H9 (cell line): ENCODE measurements around the gene AIG1. TPM values are rescaled to one million over a fixed set of nuclear protein-coding genes. Genes with fewer than 3 reads are reported as not detected.

Source experiments
- DNase-seq: peaks from one replicate; pipeline ENCODE4 v3.0.0-alpha.2; 2017
- H2AFZ ChIP-seq: one replicate; pipeline ENCODE4 v1.6.1; 2013; ENCODE audit warnings: mild to moderate bottlenecking, low read length, control low read depth, moderate library complexity
- H2AK5ac ChIP-seq: 2 replicates; pipeline ENCODE4 v1.6.1; 2013; ENCODE audit warnings: low read length, control low read depth, mixed read lengths; ENCODE audit not compliant: insufficient read length
- H2BK120ac ChIP-seq: one replicate; pipeline ENCODE4 v1.6.1; 2013; ENCODE audit warnings: low read depth, mild to moderate bottlenecking, low read length, control low read depth, inconsistent platforms; ENCODE audit not compliant: poor library complexity, severe bottlenecking
- H2BK12ac ChIP-seq: 2 replicates; pipeline ENCODE4 v1.6.1; 2013; ENCODE audit warnings: low read length, control low read depth, mixed read lengths, low read depth; ENCODE audit not compliant: insufficient read length
- H2BK15ac ChIP-seq: 2 replicates; pipeline ENCODE4 v1.6.1; 2013; ENCODE audit warnings: low read depth, low read length, control low read depth
- H2BK20ac ChIP-seq: one replicate; pipeline ENCODE4 v1.6.1; 2013; ENCODE audit warnings: low read depth, mild to moderate bottlenecking, low read length, control low read depth, inconsistent platforms; ENCODE audit not compliant: poor library complexity, severe bottlenecking
- H2BK5ac ChIP-seq: 2 replicates; pipeline ENCODE4 v1.6.1; 2013; ENCODE audit warnings: low read length, control low read depth, mixed read lengths; ENCODE audit not compliant: insufficient read length
- H3K14ac ChIP-seq: 2 replicates; pipeline ENCODE4 v1.6.1; 2013; ENCODE audit warnings: low read length, control low read depth; ENCODE audit not compliant: insufficient read depth
- H3K18ac ChIP-seq: 2 replicates; pipeline ENCODE4 v1.6.1; 2013; ENCODE audit warnings: low read depth, mild to moderate bottlenecking, mixed read lengths, low read length, control low read depth; ENCODE audit not compliant: insufficient read length
- H3K23ac ChIP-seq: 2 replicates; pipeline ENCODE4 v1.6.1; 2013; ENCODE audit warnings: low read length, control low read depth, mixed read lengths, low read depth; ENCODE audit not compliant: insufficient read length
- H3K23me2 ChIP-seq: 2 replicates; pipeline ENCODE4 v1.6.1; 2013; ENCODE audit warnings: low read depth, mild to moderate bottlenecking, mixed read lengths, low read length, control low read depth; ENCODE audit not compliant: insufficient read length, poor library complexity, severe bottlenecking
- H3K27ac ChIP-seq: 2 replicates; pipeline ENCODE4 v1.5.1; 2013; ENCODE audit warnings: low read length, control low read depth, mixed read lengths, low read depth; ENCODE audit not compliant: insufficient read length
- H3K27me3 ChIP-seq: 2 replicates; pipeline ENCODE4 v1.6.1; 2013; ENCODE audit warnings: low read length, control low read depth, inconsistent platforms; ENCODE audit not compliant: insufficient read depth
- H3K4ac ChIP-seq: 2 replicates; pipeline ENCODE4 v1.6.1; 2013; ENCODE audit warnings: low read depth, mild to moderate bottlenecking, control low read depth, inconsistent platforms, low read length, moderate library complexity
- H3K4me1 ChIP-seq: 2 replicates; pipeline ENCODE4 v1.6.1; 2013; ENCODE audit warnings: low read length, control low read depth, inconsistent platforms; ENCODE audit not compliant: insufficient read depth
- H3K4me2 ChIP-seq: 2 replicates; pipeline ENCODE4 v1.6.1; 2013; ENCODE audit warnings: low read length, control low read depth, mixed read lengths; ENCODE audit not compliant: insufficient read length, insufficient read depth
- H3K56ac ChIP-seq: 2 replicates; pipeline ENCODE4 v1.6.1; 2013; ENCODE audit warnings: low read depth, mild to moderate bottlenecking, mixed read lengths, low read length, control low read depth; ENCODE audit not compliant: insufficient read length
- H3K79me1 ChIP-seq: 2 replicates; pipeline ENCODE4 v1.6.1; 2013; ENCODE audit warnings: low read depth, mild to moderate bottlenecking, moderate library complexity, low read length, control low read depth, inconsistent platforms; ENCODE audit not compliant: insufficient read depth, poor library complexity, severe bottlenecking
- H3K79me2 ChIP-seq: 2 replicates; pipeline ENCODE4 v1.6.1; 2013; ENCODE audit warnings: low read length, control low read depth, inconsistent platforms; ENCODE audit not compliant: insufficient read depth
- H3K9ac ChIP-seq: 2 replicates; pipeline ENCODE4 v1.6.1; 2013; ENCODE audit warnings: low read length, control low read depth, mixed read lengths; ENCODE audit not compliant: insufficient read length; ENCODE audit errors: extremely low read depth
- H3K9me3 ChIP-seq: one replicate; pipeline ENCODE4 v1.6.1; 2013; ENCODE audit warnings: low read depth, low read length, inconsistent platforms; ENCODE audit not compliant: control insufficient read depth
- H3T11ph ChIP-seq: one replicate; pipeline ENCODE4 v1.6.1; 2013; ENCODE audit warnings: mild to moderate bottlenecking, low read length, control low read depth, inconsistent platforms
- H4K20me1 ChIP-seq: one replicate; pipeline ENCODE4 v1.6.1; 2013; ENCODE audit not compliant: control insufficient read depth, insufficient read length, insufficient read depth
- H4K5ac ChIP-seq: 2 replicates; pipeline ENCODE4 v1.6.1; 2013; ENCODE audit warnings: low read depth, mild to moderate bottlenecking, mixed read lengths, low read length, control low read depth; ENCODE audit not compliant: insufficient read length
- H4K8ac ChIP-seq: replicated peaks from 2 replicates; pipeline ENCODE4 v1.6.1; 2013; ENCODE audit warnings: low read length, control low read depth, mixed read lengths, low read depth; ENCODE audit not compliant: insufficient read length
- H4K91ac ChIP-seq: 2 replicates; pipeline ENCODE4 v1.6.1; 2013; ENCODE audit warnings: low read depth, mild to moderate bottlenecking, moderate library complexity, mixed read lengths, low read length, control low read depth; ENCODE audit not compliant: insufficient read length
- H3K27ac Mint-ChIP-seq, 3 experiments: 2 replicates in 2 of 3; 3 replicates in 1 of 3; pipeline ENCODE4 v1.8.0; 2020 to 2021; ENCODE audit warnings: mixed read lengths in 3 of 3, mild to moderate bottlenecking in 1 of 3, moderate library complexity in 1 of 3
- H3K27me3 Mint-ChIP-seq: 2 replicates; pipeline ENCODE4 v1.8.0; 2021; ENCODE audit warnings: low read depth, mild to moderate bottlenecking, moderate library complexity, mixed read lengths
- H3K36me3 Mint-ChIP-seq, 3 experiments: 2 replicates in 2 of 3; 3 replicates in 1 of 3; pipeline ENCODE4 v1.8.0; 2020 to 2021; ENCODE audit warnings: low read depth in 3 of 3, mixed read lengths in 3 of 3; ENCODE audit not compliant: insufficient read depth in 1 of 3
- H3K4me1 Mint-ChIP-seq, 2 experiments: 2 replicates each; pipeline ENCODE4 v1.8.0; 2020; ENCODE audit warnings: mixed read lengths in 2 of 2
- H3K4me3 Mint-ChIP-seq, 2 experiments: 2 replicates in 1 of 2; 3 replicates in 1 of 2; pipeline ENCODE4 v1.8.0; 2020 to 2021; ENCODE audit warnings: mild to moderate bottlenecking in 2 of 2, mixed read lengths in 2 of 2, moderate library complexity in 1 of 2
- H3K9me3 Mint-ChIP-seq, 2 experiments: 2 replicates in 1 of 2; 3 replicates in 1 of 2; pipeline ENCODE4 v1.8.0; 2020; ENCODE audit warnings: mild to moderate bottlenecking in 2 of 2, mixed read lengths in 2 of 2, moderate library complexity in 1 of 2
- CTCF ChIP-seq: fragments of 200-600 bp; sonication (generic); conservative IDR thresholded peaks from 3 replicates; pipeline ENCODE4 v1.8.0; 2021; ENCODE audit warnings: antibody characterized with exemption, mild to moderate bottlenecking
- WGBS: extraction: QIAGEN DNeasy Blood & Tissue Kit; methylation state at CpG from one replicate; pipeline ENCODE4 v1.1.7; 2013; ENCODE audit warnings: missing lambda C conversion rate, low lambda C conversion rate, mixed read lengths; ENCODE audit not compliant: insufficient read length; ENCODE audit errors: extremely low coverage; 5-methylcytosine and 5-hydroxymethylcytosine counted together
- total RNA-seq: library from RNA; stranded (reverse); gene quantifications from 2 replicates; pipeline ENCODE4 v1.2.1, GENCODE V29; 2021

Gene AIG1
- total RNA-seq, 1 experiment from 2014 or later, result 44.6 TPM

- Histone ChIP-seq H2AFZ (no peak overlapping the region), H3K9ac (no peak overlapping the region), H3K9me3 (no peaks in the 10 kb centered on the region), H3K27ac (no peak overlapping the region), H2BK5ac (no peak overlapping the region), H4K5ac (no peak overlapping the region), H3K4ac (no peak overlapping the region), H3K23me2 (no peaks in the 10 kb centered on the region), H4K8ac (no peak overlapping the region), H3T11ph (no peak overlapping the region), H3K27me3 (no peaks in the 10 kb centered on the region), H3K79me2 (no peaks in the 10 kb centered on the region), H3K14ac (no peak overlapping the region), H2BK12ac (no peak overlapping the region), H3K56ac (no peak overlapping the region), H2AK5ac (no peak overlapping the region), H4K91ac (no peak overlapping the region), H3K23ac (no peak overlapping the region), H4K20me1 (no peaks in the 10 kb centered on the region), H2BK15ac (no peak overlapping the region), H2BK120ac (no peak overlapping the region), H3K79me1 (no peaks in the 10 kb centered on the region), H2BK20ac (no peak overlapping the region), H3K4me1 (no peaks in the 10 kb centered on the region), H3K4me2 (no peak overlapping the region), H3K18ac (no peak overlapping the region)
- H3K4me1 Mint-ChIP-seq, result no peaks in the 10 kb centered on the region
- no peaks in the 10 kb centered on the region for H3K9me3 Mint-ChIP-seq
- WGBS, result no CpG with 5 or more reads among the region's 5 CpGs
- no peak overlapping the region for H3K4me3 Mint-ChIP-seq
- H3K27ac Mint-ChIP-seq, result peak overlapping the region in 1 of 3 experiments; percentile 2; a peak in 1 of 7 replicates
- no peak for TF ChIP-seq CTCF
- no peak for DNase-seq
- H3K36me3 Mint-ChIP-seq, result peaks cover under 1 to 12% (median 5%) of the 10 kb centered on the region in 3 experiments; a peak in 5 of 7 replicates
- no peaks in the 10 kb centered on the region for H3K27me3 Mint-ChIP-seq
Observed at GRCh38 chr6:143198312-143198711, 137.6 kb downstream of the AIG1 start.
